ENCODE measurements around the gene TRIM71.

Gene TRIM71

GRCh38 chr3:32876920-32877319 is 59.1 kb downstream of the TRIM71 start:
- DNase-seq (ENCODE audit: low read depth in 1 of 2, low spot score in 1 of 2): no peak
- Histone ChIP-seq H3K27ac (replicated peaks) (no peak overlapping the region), H3K27me3 (ENCODE audit: insufficient read depth, poor library complexity, severe bottlenecking) (no peaks in the 10 kb centered on the region), H3K4me3 (replicated peaks; ENCODE audit: insufficient read depth, low read length) (no peak overlapping the region)
- TF ChIP-seq CTCF (IDR thresholded peaks at IDR 0.05; ENCODE audit: insufficient read depth, low read length) (no peak), SPI1 (IDR thresholded peaks at IDR 0.05; ENCODE audit: borderline replicate concordance, low read depth) (no peak), REST (IDR thresholded peaks at IDR 0.05; ENCODE audit: insufficient replicate concordance, low read depth) (no peak), POLR2AphosphoS5 (IDR thresholded peaks at IDR 0.05; ENCODE audit: low read depth) (no peak), GABPA (IDR thresholded peaks at IDR 0.05; ENCODE audit: low read depth) (no peak)

- TF ChIP-seq GABPA (IDR thresholded peaks at IDR 0.05; ENCODE audit: low read depth) (no peak), POLR2AphosphoS5 (IDR thresholded peaks at IDR 0.05; ENCODE audit: low read depth) (no peak), SPI1 (IDR thresholded peaks at IDR 0.05; ENCODE audit: borderline replicate concordance, low read depth) (no peak), CTCF (IDR thresholded peaks at IDR 0.05; ENCODE audit: insufficient read depth, low read length) (no peak), REST (IDR thresholded peaks at IDR 0.05; ENCODE audit: insufficient replicate concordance, low read depth) (no peak)
- H3K27ac ChIP-seq (replicated peaks): no peak overlapping the region
- H3K27me3 ChIP-seq (ENCODE audit: insufficient read depth, poor library complexity, severe bottlenecking): no peaks in the 10 kb centered on the region
- no peak for DNase-seq (ENCODE audit: low read depth in 1 of 2, low spot score in 1 of 2)
- H3K4me3 ChIP-seq (replicated peaks; ENCODE audit: insufficient read depth, low read length): no peak overlapping the region
These were observed 59.8 kb downstream of the TRIM71 start for GRCh38 chr3:32877598-32877997.

GRCh38 chr3:32880225-32880624 is 62.4 kb downstream of the TRIM71 start:
- H3K27ac ChIP-seq (replicated peaks): no peak overlapping the region
- TF ChIP-seq REST (IDR thresholded peaks at IDR 0.05; ENCODE audit: insufficient replicate concordance, low read depth) (no peak), CTCF (IDR thresholded peaks at IDR 0.05; ENCODE audit: insufficient read depth, low read length) (no peak), SPI1 (IDR thresholded peaks at IDR 0.05; ENCODE audit: borderline replicate concordance, low read depth) (no peak), GABPA (IDR thresholded peaks at IDR 0.05; ENCODE audit: low read depth) (no peak), POLR2AphosphoS5 (IDR thresholded peaks at IDR 0.05; ENCODE audit: low read depth) (no peak)
- H3K4me3 ChIP-seq (replicated peaks; ENCODE audit: insufficient read depth, low read length): no peak overlapping the region
- no peaks in the 10 kb centered on the region for H3K27me3 ChIP-seq (ENCODE audit: insufficient read depth, poor library complexity, severe bottlenecking)
- DNase-seq (ENCODE audit: low read depth in 1 of 2, low spot score in 1 of 2): no peak

All from HL-60 (cell line).